NCI-H1694 treated with DMSO at 0.1 percent for 48 hours (cell line): ENCODE measurements around the gene KIZ.

ENCODE experiments used
- DNase-seq: peaks from one replicate; lab custom pipeline; 2025; lab: John Stamatoyannopoulos, UW

Gene KIZ, protein sequence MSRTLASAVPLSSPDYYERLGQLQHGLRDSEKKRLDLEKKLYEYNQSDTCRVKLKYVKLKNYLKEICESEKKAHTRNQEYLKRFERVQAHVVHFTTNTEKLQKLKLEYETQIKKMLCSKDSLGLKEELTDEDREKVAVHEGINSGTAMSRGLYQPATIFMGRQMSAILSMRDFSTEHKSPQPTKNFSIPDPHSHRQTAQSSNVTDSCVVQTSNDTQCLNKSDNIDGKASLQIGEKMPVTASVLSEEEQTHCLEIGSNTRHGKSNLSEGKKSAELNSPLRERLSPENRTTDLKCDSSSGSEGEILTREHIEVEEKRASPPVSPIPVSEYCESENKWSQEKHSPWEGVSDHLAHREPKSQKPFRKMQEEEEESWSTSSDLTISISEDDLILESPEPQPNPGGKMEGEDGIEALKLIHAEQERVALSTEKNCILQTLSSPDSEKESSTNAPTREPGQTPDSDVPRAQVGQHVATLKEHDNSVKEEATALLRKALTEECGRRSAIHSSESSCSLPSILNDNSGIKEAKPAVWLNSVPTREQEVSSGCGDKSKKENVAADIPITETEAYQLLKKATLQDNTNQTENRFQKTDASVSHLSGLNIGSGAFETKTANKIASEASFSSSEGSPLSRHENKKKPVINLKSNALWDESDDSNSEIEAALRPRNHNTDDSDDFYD

DNA sequence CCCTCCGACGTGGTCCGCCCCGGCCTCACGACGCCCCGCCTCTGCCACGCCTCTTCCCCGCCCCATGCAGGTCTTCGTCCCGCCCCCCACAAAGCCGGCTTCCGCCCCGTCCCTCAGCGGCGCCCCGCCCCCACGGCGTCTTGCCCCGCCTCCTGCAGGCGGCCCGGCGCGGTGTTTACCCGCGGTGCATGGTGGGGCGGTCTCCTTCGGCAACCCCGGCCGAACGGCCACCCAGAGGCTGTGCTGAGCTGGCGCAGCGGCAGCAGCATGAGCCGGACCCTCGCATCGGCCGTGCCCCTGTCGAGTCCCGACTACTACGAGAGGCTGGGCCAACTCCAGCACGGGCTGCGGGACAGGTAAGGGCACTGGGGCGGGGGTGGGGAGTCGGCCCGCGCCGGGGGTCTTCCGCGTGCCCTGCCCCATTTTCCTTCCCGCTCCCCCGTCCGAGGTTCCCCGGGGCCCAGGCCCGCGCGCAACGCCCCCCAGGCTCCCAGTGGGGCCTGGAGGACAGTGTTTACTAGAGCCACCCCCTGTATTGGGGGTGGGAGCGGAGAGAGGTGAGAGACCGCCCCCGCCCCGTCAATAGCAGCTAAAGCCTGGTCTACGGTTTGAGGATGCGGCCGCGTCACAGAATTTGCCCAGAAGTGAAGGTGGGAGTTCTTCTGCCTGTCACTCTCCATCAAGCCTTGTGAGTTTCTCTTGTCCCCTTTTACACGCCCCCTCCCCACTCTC, at the start of gene KIZ:
Gene KIZ, plus strand, starts transcription at position 234 of the 732 bp plus-strand sequence. Its CDS starts 34 bp downstream, at position 268.
- DNase-seq: peak; percentile 71

DNA sequence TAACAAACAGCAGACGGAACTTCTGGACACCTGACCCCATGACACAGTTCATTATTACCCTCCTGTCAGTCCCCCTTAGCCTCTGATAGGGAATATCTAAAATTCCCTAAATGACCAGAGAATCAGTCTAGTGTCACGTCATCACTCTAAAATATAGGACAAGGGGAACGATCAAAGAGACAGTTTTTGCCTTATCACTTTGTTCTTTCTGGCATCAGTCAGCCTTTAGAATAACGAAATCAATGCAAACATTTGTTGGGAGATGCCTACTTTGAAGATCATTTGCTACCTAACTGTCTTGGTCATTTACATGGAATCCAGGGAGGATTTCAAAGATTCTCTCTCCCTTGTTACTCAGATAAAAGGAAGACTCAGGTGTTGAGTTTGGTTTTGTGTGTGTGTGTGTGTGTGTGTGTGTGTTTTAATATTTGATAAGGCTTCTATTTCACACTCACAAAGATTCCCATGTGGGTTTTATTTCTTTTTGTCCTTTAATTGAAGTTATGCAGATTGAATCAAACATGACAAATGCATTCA, 48.0 kb upstream of the KIZ start:
- DNase-seq: no peak

DNA sequence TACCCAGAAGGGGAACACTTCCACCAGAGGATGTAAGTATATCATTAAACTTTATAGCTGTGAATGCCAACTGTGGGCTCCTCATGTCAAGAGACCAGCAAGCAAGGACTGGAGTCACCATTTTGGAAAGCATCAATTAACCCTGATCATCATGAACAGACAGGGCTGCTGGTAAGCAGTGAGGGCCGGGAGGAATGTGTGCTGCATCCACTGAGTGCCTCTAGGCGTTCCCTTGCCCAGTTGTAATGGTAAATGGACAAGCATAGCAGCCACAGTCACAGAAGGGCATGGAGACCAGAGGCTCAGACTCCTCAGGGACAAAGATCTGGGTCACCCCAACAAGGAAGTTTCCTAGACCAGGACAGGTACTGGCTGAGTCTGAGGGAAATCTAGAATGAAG, 43.3 kb upstream of the KIZ start:
- DNase-seq: no peak

DNA sequence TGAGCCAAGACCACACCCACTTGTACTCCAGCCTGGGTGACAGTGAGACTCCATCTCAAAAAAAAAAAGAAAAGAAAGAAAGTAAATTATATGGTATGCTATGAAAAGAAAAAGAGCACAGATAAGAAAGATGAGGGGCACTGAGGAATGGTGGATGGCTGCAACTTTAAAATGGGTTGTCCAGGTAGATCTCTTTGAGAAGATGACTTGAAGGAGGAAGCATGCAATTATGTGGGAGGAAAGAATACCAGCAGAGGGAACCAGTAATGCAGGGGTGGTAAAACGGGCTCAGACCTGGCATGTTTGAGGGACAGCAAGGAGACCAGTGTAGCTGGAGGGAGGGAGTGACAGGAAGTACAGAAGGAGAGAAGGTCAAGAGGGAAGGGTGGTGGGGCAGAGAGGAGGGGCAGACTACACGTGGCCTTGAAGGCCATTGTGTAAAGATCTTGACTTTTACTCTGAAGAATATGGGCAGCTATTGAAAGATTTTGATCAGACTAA, 42.0 kb upstream of the KIZ start:
- no peak for DNase-seq

DNA sequence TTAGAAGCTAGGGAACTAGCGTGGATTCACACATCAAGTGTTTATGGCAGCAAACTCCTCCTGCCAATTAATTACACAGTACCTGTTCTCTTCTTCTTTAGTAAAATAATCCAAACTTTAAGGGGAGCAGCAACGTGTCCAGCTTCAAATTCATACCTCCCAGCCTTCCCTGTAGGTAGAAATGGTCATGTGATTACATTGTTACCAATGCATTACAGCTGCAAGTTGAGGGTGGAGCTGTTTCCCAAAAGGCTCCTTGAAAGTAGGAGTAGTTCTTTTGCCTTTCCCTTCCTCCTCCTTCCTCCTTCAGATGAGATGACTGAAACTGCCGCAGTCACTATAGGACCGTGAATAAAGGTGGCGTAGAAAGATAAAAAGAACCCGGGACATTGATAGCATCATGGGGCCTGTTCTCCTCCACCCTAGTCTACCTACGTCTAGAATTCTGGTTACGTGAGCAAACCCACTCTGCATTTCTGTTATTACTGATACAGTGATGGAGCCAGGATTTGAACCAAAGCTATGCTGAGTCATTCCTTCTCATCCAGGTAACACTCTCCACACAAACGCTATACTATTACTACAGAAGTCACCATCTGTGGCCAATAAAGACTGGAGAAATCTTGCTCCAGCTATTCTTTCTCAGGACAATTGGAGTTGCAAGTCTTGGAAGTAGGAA, 37.9 kb upstream of the KIZ start:
- DNase-seq: no peak

DNA sequence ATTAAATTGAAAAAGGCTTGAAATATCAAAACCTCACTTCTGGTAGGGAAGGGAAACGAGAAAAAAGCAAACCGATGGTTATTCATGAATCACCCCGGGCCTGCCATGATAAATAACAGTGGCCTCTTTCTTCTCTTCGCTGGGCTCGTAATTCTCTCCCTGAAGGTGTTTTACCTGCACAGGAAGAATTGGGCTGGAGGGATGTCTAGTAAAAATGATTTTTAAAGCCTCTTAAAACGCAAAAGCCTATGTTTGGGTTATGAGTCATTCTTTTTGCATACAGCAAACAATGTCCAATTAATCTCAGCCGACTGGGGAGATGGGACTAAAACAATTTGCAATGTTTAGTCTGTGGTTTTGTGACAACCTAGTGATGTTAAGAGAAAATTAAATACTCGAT, 36.5 kb upstream of the KIZ start:
- DNase-seq: no peak

DNA sequence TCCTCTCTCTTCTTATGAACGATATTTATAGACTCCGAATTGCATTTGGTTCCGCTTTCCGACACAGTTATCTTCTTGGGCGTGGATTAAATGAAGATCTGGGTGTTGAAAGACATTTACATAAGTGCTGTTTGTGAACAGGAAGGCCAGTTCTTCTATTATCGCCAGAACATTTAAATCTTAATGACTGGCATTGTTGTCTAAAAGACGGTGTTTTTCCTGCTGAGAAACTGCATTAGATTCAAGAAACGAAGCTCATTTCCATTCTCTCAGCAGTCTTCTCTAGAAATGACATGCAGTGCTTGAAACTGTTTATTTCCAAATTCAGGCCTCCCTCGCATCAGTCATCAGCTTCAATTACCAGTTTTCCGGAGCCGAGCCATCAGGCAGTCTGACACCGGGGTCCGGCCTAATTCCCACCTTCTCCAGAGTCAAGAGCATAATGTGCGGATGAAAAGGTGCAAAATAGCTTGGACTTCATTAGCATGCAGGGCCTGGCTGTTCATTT, 35.7 kb upstream of the KIZ start:
- no peak for DNase-seq

DNA sequence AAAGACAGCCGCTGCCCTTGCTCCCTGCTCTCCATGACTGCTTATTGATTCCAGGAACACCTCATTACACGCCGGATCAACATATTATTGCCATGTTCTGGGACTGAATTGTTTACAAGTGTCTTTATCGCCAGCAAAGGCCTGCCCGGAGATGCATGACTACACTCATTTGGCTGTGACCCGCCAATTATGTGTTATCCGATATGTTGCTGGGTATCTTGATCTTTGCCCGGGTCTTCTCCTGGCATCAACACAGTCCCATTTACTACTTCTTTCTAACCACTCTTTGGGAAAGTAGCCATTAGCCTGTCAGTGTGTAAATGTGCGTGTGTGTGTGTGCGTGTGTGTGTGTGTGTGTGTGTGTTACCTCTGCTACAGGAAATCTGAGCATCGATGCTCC, 35.2 kb upstream of the KIZ start:
- no peak for DNase-seq

DNA sequence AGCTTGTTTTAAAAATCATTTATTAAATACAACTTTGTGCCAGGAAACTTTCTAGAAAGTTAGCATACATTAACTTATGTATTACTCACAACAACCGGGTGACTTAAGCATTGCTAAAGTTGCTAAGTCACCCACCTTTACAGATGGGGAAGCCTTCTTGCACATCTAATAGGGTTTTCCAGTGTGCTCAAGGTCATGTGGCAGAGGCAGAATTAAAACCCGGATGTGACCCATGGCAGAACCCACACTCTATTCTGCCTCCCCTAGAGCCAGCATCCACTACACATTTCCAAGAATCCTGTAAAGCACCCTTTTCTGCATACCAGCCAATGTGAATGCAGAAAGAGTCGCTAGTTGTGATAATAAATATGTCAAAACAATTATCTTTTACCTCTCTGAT, 33.1 kb upstream of the KIZ start:
- DNase-seq: no peak

DNA sequence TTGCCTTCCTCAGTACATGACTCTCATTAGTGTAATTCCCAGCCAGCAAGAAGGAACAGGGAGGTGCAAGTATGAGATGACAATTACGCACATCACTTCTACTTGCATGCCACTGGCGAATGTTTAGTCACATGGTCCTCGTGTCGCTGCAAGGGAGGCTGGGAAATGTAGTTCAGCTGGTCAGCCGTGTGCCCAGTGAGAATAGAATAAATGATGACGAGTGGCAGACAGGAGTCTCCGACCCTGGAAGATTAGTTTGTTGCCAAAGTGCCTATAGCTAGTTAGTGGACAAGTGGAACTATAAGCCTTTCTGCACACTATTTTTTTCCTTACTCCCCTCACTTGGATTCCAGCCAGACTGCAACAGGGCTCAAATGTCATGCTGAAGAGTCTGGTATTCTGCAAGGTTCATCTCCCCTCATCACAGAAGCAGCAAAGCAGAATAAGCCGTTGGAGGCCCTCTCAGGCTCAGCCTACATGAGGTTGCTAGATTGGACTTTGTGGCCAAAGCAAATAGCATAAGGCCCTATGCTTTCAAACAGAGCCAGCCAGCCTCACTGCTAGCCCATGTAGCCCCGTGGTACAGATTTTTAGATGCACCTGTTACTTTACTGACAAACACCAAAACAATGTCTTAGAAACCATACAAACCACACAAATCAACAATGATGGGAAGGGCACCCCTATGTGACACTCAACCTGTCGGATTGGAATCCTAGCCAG, 29.4 kb upstream of the KIZ start:
- DNase-seq: no peak

DNA sequence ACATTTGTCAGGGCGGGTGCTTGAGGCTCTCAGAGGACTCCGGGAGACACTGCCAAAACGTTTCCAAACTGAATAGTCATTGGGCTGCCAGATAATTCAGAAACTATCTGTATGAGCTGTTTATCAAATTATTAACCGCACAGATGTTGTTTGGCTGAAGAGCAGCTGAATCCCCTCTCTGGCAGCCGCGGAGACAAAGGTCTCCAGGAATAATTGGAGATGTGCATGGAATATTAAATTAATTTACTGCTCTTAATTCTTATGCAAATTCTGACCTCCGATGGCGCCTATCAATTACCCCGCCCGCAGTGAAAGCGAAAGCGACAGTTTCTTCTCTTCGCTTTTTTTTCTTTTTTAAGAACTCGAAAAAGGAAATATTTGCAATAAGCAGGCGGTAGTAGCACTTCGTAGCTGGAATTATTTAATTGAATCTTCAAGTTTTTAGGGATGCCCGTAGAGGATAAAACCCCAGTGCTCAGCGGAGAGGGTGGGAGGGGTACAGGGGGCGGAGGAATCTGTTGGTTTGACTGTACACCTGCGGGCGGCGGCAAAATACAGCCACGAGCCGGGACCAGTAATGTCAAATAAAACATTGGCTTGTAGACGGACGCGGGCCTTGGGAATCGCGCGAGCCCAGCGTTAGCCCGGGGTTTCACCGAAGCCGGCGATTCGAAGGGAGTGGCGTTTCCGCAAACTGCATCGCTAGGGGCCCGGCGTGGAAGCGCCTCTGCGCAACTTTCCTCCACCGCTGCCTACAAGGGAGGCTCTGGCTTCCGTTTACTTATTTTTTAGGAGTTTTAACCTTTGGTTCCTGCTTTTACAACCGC, 25.9 kb upstream of the KIZ start:
- DNase-seq: peak; percentile 55

DNA sequence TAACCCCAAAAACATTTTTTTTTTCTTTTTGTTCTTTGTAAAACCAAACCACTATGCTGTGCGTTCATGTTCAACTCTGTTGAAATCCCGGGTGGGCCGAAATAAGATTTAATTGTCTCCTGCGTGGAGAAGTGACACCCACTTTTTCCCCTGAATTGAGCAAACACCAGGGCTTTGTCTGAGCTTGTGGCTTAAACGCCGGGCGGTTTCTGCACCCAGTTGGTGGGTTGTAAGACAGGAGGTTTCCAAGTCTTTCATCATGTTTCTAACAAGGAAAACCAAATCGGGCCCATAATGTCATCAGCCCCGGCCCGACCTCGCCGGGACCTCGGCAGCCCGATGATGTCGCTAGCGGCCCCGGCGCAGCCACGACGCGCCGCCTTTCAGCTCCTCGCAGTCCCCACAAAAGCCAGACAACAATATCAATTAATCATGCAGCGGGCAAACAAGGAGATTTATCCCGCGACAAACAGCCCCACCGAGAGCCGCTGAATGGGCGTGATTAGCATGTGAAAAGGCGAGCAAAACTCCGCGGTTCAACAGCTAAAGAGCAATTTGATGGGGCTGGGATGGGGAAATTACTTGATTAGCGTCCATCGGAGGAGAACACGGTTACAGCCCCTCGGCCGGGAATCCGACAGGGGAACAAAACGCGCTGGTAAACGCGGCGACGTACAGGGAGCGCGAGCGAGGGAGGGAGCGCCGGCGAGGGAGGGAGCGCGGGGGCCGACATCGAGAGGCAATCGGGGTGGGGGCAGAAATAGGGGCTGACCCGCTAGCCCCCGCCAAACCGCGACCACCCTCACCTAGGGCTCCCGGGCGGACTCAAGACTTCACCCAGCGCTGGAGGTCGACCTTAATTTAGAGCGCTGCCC, 25.1 kb upstream of the KIZ start:
- no peak for DNase-seq

DNA sequence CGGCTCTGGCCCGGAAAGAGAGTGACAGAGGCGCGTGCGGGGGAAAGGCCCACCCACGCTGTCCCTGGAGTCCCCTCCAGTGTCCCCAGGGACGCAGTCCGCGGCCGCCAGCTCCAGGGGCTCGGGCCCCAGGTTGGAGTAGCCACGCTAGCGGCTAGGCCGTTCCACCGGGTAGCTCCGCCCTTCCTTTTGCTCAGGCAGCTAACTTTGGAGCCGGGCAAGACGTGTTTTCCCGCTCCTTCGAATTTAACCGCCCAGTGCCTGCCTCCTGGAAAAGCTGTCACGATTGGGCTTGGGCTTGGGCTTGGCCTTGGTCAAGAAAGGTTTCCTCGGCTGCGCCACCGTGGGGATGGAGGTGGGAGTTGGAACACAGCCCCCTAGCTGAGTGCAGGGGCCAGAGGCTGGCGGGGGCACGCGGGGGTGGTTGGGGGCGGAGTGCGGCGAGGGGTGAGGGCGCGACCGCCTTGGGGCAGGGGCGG, 24.4 kb upstream of the KIZ start:
- DNase-seq: no peak

DNA sequence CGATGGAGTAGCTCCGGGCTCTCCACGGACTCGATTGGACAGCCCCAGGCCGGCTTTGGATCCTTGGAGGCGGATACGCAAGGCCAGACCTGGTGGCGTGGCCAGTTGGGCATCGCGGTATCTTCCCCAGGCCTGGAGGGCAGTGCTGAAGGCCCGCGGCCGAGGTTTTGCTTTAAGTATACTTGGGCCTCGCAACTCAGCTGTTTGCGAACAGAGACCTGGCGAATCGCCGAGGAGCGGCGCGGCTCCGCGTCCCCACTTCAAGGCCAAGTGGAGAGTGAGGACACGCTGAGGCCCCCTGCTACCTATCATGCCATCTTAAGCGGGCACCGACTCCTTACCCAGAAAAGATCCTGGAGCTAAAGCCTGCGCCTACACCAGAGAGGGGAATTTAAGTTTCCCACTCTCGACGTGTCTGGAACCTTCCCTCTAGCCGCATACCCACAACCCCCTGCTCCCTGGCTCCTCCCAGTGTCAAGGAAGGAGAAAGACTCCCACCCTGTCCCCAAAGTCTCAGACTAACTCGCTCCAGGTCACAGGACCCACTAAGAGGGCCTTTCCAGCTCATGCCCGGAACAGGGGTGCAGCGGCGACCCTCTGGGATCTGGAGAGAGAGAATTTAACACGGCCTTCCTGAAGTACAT, 23.8 kb upstream of the KIZ start:
- no peak for DNase-seq

DNA sequence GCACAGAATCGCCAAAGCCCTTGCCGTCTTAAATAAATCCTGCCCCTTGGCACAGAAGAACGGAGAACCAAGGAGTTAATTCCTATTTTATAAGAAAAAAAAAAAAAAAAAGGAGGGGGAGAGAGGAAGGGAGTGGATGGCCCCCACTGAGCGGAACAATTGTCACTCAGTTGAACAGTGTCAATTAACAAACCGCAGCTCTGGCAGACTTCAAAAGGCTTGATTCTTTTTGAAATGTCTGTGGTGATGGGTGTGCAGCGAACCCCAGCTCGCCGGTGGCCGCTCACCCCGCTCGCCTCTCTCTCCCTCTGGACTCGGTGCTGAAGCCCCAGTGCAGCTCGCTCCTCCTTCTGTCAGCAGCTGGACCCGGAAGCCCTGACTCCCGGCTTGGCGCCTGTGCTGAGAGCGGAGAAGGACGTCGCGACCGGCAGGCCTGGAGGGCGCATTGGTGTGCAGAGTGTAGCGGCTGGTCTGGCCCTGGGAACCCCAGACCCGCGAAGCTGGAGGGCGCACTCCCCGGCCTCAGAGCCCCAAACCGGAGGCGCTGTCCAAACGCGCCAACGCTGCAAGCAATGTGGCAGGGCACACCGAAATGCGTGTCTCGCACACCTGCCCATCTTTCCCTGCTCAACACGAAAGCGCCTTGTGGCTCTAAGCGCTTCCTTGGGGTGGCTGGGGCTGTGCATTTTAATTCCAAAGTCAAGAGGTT, 23.1 kb upstream of the KIZ start:
- DNase-seq: no peak

DNA sequence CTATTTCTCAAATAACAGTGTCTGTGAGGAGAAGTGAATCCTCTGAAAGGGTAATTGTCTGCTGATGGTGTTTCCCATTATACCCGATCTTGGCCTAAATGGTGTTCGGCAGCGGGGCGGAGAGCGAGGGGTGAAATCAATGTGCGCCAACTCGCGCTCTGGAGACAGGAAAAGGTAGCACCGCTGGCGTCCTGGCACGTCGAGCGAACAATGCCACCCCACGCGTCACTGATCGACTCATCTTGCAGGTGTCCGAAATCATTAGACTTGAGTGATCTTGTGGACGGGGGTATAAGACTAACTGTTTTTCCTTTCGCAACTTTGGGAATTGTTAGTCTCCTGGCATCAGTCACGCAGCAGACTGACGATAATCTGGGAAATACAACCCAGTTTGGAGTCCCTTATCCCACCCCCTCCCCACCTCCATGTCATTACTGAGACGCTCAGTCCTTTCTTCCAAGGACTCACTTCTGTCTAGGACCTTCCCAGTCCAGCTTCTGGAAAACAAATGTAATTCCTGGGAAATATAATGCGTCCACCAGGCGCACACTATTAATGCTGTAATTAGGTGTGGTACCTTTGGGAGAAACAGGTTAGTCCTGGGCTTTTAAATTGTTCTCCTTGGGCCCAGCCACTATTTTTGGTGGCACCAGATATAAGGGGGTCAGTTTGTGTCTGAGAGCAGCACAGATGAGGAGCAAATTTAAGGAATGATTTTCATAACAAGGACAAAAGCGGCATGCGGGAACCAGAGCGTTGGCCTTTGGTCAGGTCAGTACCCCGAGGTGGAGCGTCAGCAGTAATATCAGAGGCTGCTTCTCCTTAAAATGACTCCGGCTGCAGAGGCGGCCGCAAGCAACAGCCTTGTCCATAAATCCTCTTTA, 22.1 kb upstream of the KIZ start:
- no peak for DNase-seq

DNA sequence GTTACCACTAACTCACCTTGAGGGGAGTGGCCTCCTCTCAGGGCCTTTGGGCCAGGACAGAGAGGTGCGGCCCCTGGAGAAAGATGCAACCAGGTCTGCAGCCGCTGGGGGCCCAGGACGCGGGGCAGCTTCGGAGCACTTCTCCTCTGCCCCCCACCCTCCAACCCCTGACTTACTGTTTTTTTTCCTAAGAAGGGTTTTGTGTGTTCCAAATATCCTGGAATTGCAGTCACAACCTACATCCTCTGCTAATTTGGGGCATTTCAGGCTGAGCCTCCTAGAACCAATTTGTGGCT, 21.5 kb upstream of the KIZ start:
- DNase-seq: no peak
